HepG2 (cell line): ENCODE results near the gene ATP9A. TPM values are rescaled to one million over a fixed set of nuclear protein-coding genes. Genes with fewer than 3 reads are reported as not detected.

Source experiments
- BCL6 ChIP-seq: IDR thresholded peaks from 2 replicates; pipeline ENCODE4 v1.6.1; 2016; ENCODE audit warnings: missing genetic modification reagents, missing compliant biosample characterization
- DRAP1 ChIP-seq: IDR thresholded peaks from 2 replicates; pipeline ENCODE4 v1.6.1; 2016; ENCODE audit warnings: missing genetic modification reagents, missing compliant biosample characterization
- E2F5 ChIP-seq: sonication (generic); formaldehyde crosslinking; conservative IDR thresholded peaks from 2 replicates; pipeline ENCODE4 v1.4.0; 2020; ENCODE audit warnings: missing genetic modification reagents
- FOXA3 ChIP-seq: IDR thresholded peaks from 2 replicates; pipeline ENCODE4 v1.6.1; 2016; ENCODE audit warnings: missing genetic modification reagents, missing compliant biosample characterization
- FOXK2 ChIP-seq: fragments of 450-650 bp; IDR thresholded peaks from 2 replicates; pipeline ENCODE4 v1.6.1; 2016
- FOXP1 ChIP-seq, 2 experiments: fragments of 450-650 bp in 1 of 2; IDR thresholded peaks; 2 replicates each; pipeline ENCODE4 v1.6.1; 2017 to 2018; ENCODE audit warnings: antibody characterized with exemption in 1 of 2
- GLI4 ChIP-seq: sonication (generic); formaldehyde crosslinking; IDR thresholded peaks from 2 replicates; pipeline ENCODE4 v1.5.1; 2020; ENCODE audit warnings: missing genetic modification reagents, mild to moderate bottlenecking, moderate library complexity, borderline replicate concordance
- HMGXB4 ChIP-seq, 2 experiments: sonication (generic) in 1 of 2; formaldehyde crosslinking in 1 of 2; IDR thresholded peaks; 2 replicates each; pipeline versions ENCODE4 v1.4.0 to v1.6.1; 2018 to 2020; ENCODE audit warnings: missing genetic modification reagents in 2 of 2, borderline replicate concordance in 1 of 2, low read depth in 1 of 2, mild to moderate bottlenecking in 1 of 2, missing biosample characterization in 1 of 2
- KLF16 ChIP-seq, 2 experiments: sonication (generic) in 1 of 2; formaldehyde crosslinking in 1 of 2; IDR thresholded peaks; 2 replicates each; pipeline versions ENCODE4 v1.6.1 to v1.8.0; 2016 to 2023; ENCODE audit warnings: missing genetic modification reagents in 2 of 2, missing compliant biosample characterization in 1 of 2
- MIER2 ChIP-seq: IDR thresholded peaks from 2 replicates; pipeline ENCODE4 v1.6.1; 2016; ENCODE audit warnings: missing biosample characterization, missing genetic modification reagents
- RAD21 ChIP-seq: fragments of 450-650 bp; formaldehyde crosslinking; IDR thresholded peaks from 2 replicates; pipeline ENCODE4 v1.5.0; 2020; ENCODE audit warnings: mild to moderate bottlenecking
- TAF1 ChIP-seq: sonication (generic); formaldehyde crosslinking; IDR thresholded peaks from 2 replicates; pipeline ENCODE4 v1.4.0; 2020; ENCODE audit warnings: missing genetic modification reagents
- ZKSCAN5 ChIP-seq: sonication (generic); formaldehyde crosslinking; IDR thresholded peaks from 2 replicates; pipeline ENCODE4 v1.5.1; 2020; ENCODE audit warnings: mild to moderate bottlenecking, missing genetic modification reagents
- ZNF33B ChIP-seq: sonication (generic); formaldehyde crosslinking; IDR thresholded peaks from 2 replicates; pipeline ENCODE4 v1.5.1; 2020; ENCODE audit warnings: mild to moderate bottlenecking, missing genetic modification reagents
- ZNF550 ChIP-seq: sonication (generic); formaldehyde crosslinking; IDR thresholded peaks from 2 replicates; pipeline ENCODE4 v1.4.0; 2020; ENCODE audit warnings: mild to moderate bottlenecking, missing genetic modification reagents, borderline replicate concordance
- ZNF563 ChIP-seq: sonication (generic); formaldehyde crosslinking; IDR thresholded peaks from 2 replicates; pipeline ENCODE4 v1.8.0; 2022; ENCODE audit warnings: mild to moderate bottlenecking, moderate library complexity, missing genetic modification reagents
- polyA plus RNA-seq, 8 experiments: library from polyadenylated mRNA; depleted of rRNA in 3 of 8; stranded (reverse) in 7 of 8; unstranded in 1 of 8; fragments of >200 nt; fragmentation: Illumina TruSeq in 4 of 8; extraction: Trizol in 4 of 8; gene quantifications; 2 replicates each; pipeline versions ENCODE4 v1.2.1 to v1.2.3, GENCODE V29; 2011 to 2016; ENCODE audit warnings: low read depth in 4 of 8, missing spikeins in 1 of 8, mixed read lengths in 1 of 8; ENCODE audit not compliant: insufficient read depth in 1 of 8
- total RNA-seq, 5 experiments: library from RNA; depleted of rRNA; stranded (reverse); fragments of >200 nt; fragmentation: Illumina TruSeq; extraction: Trizol; gene quantifications; 2 replicates each; pipeline ENCODE4 v1.2.3, GENCODE V29; 2016; ENCODE audit warnings: low read depth in 1 of 5
- TF ChIP-seq, protein P1 (sequence below): sonication (generic); formaldehyde crosslinking; IDR thresholded peaks from 2 replicates; pipeline ENCODE4 v1.4.0; 2020; ENCODE audit warnings: mild to moderate bottlenecking, missing genetic modification reagents
- TF ChIP-seq, protein P2 (sequence below): fragments of 450-650 bp; IDR thresholded peaks from 2 replicates; pipeline ENCODE4 v1.6.1; 2017
- TF ChIP-seq, protein P3 (sequence below): IDR thresholded peaks from 2 replicates; pipeline ENCODE4 v1.6.1; 2016; ENCODE audit warnings: low read depth, control low read depth

Gene ATP9A
- total and polyA plus RNA-seq, 2 of the 13 experiments (the other 11 are each of a cell fraction or from before 2014, with no cell fraction given), result 11.8 to 18.5 TPM

- TF ChIP-seq, protein P1, sequence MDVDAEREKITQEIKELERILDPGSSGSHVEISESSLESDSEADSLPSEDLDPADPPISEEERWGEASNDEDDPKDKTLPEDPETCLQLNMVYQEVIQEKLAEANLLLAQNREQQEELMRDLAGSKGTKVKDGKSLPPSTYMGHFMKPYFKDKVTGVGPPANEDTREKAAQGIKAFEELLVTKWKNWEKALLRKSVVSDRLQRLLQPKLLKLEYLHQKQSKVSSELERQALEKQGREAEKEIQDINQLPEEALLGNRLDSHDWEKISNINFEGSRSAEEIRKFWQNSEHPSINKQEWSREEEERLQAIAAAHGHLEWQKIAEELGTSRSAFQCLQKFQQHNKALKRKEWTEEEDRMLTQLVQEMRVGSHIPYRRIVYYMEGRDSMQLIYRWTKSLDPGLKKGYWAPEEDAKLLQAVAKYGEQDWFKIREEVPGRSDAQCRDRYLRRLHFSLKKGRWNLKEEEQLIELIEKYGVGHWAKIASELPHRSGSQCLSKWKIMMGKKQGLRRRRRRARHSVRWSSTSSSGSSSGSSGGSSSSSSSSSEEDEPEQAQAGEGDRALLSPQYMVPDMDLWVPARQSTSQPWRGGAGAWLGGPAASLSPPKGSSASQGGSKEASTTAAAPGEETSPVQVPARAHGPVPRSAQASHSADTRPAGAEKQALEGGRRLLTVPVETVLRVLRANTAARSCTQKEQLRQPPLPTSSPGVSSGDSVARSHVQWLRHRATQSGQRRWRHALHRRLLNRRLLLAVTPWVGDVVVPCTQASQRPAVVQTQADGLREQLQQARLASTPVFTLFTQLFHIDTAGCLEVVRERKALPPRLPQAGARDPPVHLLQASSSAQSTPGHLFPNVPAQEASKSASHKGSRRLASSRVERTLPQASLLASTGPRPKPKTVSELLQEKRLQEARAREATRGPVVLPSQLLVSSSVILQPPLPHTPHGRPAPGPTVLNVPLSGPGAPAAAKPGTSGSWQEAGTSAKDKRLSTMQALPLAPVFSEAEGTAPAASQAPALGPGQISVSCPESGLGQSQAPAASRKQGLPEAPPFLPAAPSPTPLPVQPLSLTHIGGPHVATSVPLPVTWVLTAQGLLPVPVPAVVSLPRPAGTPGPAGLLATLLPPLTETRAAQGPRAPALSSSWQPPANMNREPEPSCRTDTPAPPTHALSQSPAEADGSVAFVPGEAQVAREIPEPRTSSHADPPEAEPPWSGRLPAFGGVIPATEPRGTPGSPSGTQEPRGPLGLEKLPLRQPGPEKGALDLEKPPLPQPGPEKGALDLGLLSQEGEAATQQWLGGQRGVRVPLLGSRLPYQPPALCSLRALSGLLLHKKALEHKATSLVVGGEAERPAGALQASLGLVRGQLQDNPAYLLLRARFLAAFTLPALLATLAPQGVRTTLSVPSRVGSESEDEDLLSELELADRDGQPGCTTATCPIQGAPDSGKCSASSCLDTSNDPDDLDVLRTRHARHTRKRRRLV (CRISPR knock-in tag), result peak; percentile 36; the same call in 1 of the 2 replicates
- TF ChIP-seq KLF16 (CRISPR knock-in tag; IDR thresholded peaks at IDR 0.05) (peak in 1 of 2 experiments; percentile 72; a peak in 1 of 4 replicates), E2F5 (CRISPR knock-in tag) (0 out of 2 replicates have a peak, but pooled peaks have one; percentile 36), ZNF33B (CRISPR knock-in tag) (no peak), FOXP1 (IDR thresholded peaks at IDR 0.05) (no peak), FOXP1 (CRISPR knock-in tag; IDR thresholded peaks at IDR 0.05) (peak; percentile 41; the same call in 1 of the 2 replicates), ZNF563 (CRISPR knock-in tag) (no peak), GLI4 (no peak; the same call in 1 of the 2 replicates), FOXA3 (CRISPR knock-in tag) (peak; percentile 61; the same call in 1 of the 2 replicates), HMGXB4 (CRISPR knock-in tag; IDR thresholded peaks at IDR 0.05; ENCODE audit: borderline replicate concordance in 1 of 2, low read depth in 1 of 2) (peak in 1 of 2 experiments; percentile 90; a peak in 2 of 4 replicates), DRAP1 (peak; percentile 49; the same call in 1 of the 2 replicates), BCL6 (CRISPR knock-in tag) (peak; percentile 57), TAF1 (CRISPR knock-in tag) (no peak), RAD21 (CRISPR knock-in tag) (peak; percentile 98), ZKSCAN5 (CRISPR knock-in tag) (no peak), ZNF550 (no peak), FOXK2 (0 out of 2 replicates have a peak, but pooled peaks have one; percentile 20), MIER2 (CRISPR knock-in tag) (peak; percentile 62; the same call in 1 of the 2 replicates)
- TF ChIP-seq, protein P2, sequence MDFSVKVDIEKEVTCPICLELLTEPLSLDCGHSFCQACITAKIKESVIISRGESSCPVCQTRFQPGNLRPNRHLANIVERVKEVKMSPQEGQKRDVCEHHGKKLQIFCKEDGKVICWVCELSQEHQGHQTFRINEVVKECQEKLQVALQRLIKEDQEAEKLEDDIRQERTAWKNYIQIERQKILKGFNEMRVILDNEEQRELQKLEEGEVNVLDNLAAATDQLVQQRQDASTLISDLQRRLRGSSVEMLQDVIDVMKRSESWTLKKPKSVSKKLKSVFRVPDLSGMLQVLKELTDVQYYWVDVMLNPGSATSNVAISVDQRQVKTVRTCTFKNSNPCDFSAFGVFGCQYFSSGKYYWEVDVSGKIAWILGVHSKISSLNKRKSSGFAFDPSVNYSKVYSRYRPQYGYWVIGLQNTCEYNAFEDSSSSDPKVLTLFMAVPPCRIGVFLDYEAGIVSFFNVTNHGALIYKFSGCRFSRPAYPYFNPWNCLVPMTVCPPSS, result no peak
- TF ChIP-seq, protein P3, sequence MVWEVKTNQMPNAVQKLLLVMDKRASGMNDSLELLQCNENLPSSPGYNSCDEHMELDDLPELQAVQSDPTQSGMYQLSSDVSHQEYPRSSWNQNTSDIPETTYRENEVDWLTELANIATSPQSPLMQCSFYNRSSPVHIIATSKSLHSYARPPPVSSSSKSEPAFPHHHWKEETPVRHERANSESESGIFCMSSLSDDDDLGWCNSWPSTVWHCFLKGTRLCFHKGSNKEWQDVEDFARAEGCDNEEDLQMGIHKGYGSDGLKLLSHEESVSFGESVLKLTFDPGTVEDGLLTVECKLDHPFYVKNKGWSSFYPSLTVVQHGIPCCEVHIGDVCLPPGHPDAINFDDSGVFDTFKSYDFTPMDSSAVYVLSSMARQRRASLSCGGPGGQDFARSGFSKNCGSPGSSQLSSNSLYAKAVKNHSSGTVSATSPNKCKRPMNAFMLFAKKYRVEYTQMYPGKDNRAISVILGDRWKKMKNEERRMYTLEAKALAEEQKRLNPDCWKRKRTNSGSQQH (CRISPR knock-in tag), result peak; percentile 85; the same call in 1 of the 2 replicates
Observed at GRCh38 chr20:51595058-51595532, 173.1 kb downstream of the ATP9A start (continued).
